ENCODE measurements around the gene TGM6.
"Not testable (repeated sequence)": the region's sequence is repeated elsewhere in the genome, so short reads cannot be mapped to it uniquely, and the experiment has no call there.

TGM6 gene

DNA sequence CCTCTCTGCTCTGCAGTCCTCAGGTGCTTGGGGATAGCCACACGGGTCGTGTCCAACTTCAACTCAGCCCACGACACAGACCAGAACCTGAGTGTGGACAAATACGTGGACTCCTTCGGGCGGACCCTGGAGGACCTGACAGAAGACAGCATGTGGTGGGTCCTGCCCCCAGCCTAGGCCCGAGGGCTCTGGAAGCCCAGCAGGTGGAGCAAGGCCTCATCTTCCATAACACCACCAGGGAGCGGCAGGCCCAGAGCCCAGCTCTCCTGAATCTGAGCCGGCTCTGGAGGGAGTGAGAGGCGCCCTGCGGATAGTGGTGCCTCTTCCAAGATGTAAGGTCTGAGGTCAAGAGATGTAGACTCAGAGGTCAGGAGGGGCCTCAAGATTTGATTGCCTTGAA, 19.6 kb downstream of the TGM6 start:
- DNase-seq, result no peak

DNA sequence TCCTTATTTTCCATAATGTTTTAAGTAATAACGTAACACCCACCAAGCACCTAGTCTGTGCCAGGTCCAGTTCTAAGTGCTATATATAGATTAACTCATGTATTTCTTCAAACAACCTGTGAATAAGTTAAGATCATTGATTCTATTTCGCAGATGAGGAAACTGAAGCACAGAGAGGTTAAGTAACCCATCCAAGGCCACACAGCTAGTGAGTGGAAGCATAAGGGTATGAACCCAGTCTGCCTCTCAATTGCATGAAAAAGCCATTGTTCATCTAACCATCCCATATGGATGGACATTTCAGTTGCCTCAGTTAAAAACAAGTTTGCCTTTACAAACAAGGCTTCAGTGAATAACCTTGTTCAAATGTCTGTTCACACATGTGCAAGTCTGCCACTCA, 20.8 kb downstream of the TGM6 start:
- no peak for DNase-seq

DNA sequence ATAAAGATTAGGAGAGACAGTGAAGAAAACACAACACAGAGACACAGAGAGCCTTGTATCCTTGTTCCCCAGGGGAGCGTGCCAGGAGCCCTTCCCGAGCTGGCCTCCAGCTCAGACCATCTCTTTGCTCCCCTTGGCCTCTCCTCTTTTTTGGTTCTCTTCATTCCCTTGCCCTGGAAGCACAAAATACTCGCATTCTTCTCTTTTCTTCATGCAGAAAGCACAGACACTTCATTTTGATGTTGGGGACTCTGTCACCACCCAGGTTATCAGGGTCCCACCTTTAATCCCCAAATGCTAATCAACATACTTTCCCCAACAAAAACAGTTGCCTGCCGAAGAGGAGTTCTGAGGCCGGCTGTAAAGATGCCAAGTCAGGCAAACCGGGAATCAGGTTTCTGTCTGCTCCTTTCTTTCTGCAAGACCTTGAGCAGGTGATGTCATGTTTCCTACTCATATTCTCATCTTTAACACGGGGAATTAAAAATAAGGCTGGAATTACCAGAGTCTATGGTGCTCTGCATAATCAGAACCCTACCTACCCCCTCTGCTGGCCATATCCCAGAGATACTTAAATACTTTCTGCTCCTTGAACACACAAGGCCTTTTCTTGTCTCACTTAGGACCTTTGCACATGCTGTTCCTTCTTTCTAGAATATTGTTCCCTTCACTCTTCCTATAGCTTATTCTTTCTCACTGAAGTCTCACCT, 21.7 kb downstream of the TGM6 start:
- DNase-seq, result no peak

DNA sequence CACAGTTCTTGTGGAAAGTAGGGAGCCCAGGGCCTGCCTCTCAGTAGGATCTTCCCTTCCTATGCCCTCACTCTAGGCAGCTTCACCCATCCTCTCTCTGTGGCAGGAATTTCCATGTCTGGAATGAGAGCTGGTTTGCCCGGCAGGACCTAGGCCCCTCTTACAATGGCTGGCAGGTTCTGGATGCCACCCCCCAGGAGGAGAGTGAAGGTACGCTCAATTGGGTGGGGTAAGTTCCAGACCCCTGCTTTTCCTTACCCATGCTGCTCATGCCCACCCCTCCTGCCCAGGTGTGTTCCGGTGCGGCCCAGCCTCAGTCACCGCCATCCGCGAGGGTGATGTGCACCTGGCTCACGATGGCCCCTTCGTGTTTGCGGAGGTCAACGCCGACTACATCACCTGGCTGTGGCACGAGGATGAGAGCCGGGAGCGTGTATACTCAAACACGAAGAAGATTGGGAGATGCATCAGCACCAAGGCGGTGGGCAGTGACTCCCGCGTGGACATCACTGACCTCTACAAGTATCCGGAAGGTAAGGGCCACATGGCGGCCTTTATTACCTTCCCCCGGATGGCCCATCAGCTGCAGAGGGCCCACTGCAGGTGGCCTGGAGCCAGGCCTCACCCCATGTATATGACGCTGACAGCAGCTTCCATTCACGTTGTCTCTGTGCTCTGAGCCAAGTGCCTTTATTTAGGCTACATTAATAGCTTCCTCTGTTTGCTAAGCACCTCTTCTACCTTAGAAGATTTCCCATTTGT, 22.8 kb downstream of the TGM6 start:
- no peak for DNase-seq

DNA sequence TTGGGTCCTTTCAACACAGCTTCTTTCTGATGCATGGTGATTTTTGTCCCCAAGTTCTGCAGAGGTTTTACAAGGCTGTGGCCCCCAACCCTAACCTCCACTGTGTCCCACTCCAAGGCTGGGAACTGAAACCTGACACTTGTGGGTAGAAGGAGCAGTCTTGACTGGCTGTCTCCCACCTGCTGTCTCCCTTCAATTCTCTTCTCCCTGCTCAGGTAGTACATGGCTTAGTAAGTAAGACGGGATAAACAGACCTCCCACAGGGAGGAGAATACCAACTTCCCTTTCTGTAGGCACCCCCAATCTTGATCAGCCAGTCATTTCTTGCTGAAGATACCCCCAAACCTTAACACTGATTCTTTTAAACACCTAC, 25.0 kb downstream of the TGM6 start:
- DNase-seq, result no peak

DNA sequence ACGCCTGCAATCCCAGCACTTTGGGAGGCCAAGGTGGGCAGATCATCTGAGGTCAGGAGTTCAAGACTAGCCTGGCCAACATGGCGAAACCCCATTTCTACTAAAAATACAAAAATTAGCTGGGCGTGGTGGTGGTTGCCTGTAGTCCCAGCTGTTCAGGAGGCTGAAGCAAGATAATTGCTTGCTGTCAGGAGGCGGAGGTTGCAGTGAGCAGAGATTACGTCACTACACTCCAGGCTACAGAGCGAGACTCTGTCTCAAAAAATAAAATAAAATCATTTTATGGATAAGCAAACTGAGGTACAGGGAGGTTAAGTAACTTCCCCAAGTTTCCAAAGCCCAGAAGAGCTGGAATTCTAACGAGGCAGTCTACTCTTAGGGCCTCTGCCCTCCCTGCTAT, 26.7 kb downstream of the TGM6 start:
- DNase-seq, result not testable (repeated sequence)

DNA sequence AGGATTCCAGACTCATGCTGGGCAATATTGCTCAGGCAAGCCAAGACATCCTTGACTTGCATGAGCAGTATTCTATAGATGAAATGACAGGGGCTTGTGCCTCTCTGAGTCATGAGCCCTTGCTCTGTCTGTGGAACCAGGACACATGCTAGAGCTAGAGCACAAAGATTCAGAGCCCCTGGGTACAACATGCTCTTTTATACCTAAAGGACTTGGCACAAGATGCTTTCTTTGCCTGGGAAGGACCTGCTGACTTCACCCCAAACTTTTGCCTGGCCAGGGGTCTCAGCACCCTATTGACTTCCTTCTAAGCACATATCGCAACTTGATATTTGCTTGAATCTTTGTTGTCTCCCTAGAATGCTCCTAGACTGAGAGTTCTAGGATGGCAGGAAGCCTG, 27.4 kb downstream of the TGM6 start:
- DNase-seq, result no peak

DNA sequence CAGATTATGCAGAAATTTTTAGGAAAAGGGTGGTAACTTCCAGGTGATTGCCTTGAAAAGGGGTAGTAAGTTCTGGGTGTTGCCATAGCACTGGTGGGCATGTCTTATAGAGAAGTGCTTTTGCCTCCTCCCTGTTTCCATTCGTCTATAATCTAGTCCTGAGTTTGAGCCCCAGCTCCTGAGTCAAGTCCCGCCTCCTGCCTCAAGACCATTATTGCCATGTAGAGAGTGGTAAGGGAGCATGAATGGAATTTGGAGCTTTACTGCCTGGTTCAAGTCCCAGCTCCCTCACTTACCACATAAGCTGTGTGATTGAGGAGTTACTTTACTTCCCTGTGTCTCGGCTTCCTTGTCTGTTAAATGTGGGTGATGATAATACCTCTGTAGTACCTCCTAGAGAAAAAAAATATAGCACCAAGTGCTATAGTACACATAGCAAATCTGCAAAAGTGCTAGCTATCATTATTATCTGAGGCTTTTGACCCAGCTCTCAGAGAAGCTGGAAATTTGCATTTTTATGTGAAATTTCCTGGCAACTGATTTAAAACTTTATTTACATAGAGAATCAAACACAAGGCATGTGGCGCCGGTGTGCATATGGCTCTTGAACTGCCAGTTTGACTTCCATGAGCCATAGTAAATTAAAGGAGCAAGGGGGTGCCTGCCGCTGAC, 36.0 kb downstream of the TGM6 start:
- DNase-seq, result no peak

DNA sequence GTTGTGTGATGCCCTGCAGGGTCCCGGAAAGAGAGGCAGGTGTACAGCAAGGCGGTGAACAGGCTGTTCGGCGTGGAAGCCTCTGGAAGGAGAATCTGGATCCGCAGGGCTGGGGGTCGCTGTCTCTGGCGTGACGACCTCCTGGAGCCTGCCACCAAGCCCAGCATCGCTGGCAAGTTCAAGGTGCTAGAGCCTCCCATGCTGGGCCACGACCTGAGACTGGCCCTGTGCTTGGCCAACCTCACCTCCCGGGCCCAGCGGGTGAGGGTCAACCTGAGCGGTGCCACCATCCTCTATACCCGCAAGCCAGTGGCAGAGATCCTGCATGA, 36.5 kb downstream of the TGM6 start:
- DNase-seq, result no peak

DNA sequence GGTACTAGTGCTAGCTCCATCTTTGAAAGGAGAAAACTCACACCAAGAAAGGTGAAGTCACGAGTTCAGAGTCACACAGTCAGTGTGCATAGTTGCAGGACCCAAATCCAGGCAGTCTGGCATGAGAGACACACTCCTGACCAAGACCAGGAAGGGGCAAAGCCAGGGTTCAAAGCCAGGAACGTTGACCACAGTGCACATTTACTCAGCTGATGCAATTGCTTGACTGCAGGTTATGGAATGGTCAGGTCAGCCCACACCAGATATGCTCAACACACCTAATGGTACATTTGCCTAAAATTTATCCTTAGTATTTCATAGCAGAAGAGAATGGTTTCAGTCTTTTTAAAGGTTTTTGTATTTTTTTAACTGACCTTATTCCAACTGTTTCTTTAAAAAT, 37.7 kb downstream of the TGM6 start:
- DNase-seq, result no peak

DNA sequence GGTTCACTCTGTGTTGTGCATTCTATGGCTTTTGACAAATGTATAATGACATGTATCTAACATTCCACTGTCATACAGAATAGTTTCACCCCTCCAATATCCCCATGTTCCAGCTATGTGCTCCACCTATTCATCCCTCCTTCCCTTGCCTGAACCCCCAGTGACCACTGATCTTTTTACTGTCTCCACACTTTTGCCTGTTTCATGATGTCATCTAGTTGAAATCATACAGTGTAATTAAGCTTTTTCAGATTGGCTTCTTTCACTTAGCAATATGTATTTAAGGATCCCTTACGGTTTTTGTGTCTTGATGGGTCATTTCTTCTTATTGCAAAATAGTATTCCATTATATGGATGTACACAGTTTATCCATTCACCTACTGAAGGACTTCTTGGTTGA, 39.8 kb downstream of the TGM6 start:
- no peak for DNase-seq

DNA sequence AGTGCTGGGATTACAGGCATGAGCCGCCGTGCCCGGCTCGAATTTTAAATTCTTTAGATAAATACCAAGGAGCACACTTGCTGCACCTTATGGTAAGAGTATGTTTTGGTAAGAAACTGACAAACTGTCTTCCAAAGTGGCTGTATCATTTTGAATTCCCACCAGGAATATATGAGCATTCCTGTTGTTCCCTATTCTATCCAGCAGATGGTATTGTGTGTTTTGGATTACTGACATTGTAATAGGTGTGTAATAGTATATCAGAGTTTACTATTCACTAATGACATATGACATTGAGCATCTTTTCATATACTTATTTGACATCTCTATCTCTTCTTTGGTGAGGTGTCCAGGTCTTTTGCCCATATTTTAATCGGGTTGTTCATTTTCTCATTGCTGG, 40.5 kb downstream of the TGM6 start:
- no peak for DNase-seq

DNA sequence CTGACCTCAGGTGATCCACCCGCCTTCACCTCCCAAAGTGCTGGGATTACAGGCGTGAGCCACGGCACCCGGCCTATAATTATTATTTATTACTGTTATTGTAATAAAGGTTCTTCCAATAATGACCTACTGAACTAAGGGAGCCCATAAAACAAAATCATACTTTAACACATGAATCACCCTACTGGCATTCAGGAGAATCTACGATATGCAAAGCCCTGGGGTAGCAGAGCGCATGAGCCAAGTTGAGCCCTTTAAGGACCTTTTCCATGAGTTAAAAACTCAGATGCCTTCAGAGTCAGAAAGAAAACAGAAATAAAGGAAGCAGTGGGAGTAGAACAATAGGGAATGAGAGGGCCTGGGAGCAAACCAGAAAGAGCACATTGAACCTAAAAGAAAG, 48.4 kb downstream of the TGM6 start:
- no peak for DNase-seq

DNA sequence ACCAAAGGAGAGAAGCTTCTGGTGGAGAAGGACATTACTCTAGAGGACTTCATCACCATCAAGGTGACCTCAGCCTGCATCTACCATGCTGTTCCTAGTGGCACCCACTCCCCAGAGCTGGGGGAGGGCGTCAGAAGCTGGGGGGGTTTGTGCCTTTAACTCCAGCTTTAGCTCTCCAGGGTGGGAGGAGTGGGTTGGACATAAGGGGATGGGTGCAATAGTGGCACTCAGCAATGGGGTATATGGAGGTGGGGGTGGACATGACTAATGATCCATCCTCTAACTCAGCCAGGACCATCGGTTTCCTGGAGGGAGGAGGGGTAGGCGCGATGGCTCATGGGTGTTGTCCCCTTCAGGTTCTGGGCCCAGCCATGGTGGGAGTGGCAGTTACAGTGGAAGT, 49.8 kb downstream of the TGM6 start:
- DNase-seq, result no peak

DNA sequence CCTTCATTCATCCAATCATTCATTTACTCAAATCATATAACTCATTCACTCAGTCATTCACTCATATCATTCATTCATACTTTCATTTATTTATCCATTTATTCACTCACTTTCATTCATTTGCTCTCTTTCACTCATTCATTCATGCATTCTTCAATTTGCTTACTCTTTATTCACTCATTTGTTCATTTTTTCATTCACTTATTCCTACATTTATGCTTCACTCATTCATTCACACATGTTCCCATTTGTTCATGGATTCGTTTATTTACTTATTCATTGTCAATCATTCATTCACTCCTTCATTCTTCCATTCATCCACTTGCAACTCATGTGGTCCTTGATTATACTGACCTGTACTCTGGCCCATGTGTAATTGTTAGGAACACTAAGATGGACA, 50.5 kb downstream of the TGM6 start:
- DNase-seq, result no peak

DNA sequence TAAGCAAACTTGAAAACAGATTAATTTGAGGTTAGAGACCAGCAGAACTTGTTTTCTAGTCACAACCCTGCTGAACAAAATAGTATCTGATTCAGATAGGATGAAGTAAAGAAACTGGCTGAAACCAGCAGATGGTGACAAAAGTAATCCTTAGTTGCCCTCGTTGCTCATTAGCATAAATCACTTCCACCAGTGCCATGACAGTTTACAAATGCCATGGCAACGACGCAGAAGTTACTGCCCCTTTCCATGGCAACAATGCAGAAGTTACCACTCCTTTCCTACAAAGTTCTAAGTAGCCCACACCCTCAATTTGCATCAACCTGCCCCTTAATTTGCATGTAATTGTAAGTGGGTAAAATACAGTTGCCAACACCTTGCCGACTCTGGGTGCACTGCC, 66.1 kb downstream of the TGM6 start:
- DNase-seq, result no peak

DNA sequence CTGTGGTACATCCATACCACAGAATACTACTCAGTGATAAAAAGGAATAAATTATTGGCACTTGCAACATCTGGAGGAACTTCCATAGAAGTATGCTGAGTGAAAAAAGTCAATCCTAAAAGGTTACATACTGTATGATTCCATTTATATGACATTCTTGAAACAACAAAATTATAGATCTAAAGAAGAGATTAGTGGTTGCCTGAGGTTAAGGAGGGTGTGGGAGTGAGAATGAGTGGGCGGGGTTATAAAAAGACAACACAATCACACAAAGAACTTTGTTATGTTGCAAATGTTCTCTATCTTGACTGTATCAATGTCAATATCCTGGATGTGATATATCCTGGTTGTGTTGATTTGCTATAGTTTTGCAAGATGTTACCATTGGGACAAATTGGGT, 68.7 kb downstream of the TGM6 start:
- DNase-seq, result no peak

DNA sequence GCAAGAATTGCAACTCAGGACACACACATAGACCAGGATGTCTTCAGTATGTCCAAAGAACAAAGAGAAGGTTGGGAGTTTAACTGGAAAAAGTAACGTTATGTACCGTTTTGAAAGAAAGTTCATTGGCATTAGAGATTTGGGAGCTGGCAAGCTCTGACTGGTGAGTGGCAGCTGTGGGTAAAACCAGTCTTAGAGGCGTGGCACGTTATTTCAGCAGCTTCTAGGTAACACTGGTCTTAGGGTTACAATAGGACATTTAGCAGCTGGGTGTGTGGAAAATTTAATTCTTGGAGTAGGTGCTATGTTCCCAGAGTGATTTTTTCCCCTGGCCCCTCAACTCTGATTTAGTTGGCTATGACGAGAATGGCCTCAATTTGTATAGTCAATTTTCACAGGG, 70.7 kb downstream of the TGM6 start:
- no peak for DNase-seq

DNA sequence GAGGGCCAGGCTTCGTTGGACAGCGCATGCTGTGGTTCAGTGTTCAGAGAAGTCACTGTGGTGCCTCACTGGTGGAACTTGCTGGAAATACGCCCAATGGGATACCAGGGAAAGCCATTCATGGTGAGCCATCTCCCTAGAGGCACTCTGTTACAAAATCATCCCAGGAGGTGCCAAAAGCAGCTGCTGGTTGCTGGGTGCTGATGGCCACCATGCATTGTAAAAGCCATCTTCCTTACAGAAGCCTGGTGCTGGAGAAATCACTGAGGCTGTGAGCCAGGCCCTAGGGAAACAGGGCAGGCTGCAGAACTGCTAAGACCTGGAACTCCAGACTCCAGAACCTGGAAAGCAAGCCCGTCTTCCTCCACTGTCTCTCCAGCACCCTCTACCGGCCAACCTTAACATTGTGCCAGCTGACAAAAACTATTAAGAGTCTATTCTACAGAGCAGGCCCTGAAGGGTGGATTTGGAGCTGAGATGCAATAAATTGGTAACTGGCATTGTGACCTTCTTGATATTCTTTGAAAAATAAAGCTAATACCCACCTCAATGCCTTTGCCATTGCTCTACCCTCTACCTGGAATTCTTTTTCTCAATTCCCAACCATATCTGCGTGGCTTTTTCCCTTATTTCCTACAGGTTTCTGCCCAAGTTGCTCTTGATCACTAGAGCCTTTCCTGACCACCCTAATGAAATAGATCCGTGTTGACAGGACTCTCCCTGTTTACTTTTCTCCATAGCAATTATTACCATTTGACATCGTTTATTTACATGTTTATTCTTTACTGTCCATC, 71.4 kb downstream of the TGM6 start:
- peak; percentile 83 for DNase-seq

DNA sequence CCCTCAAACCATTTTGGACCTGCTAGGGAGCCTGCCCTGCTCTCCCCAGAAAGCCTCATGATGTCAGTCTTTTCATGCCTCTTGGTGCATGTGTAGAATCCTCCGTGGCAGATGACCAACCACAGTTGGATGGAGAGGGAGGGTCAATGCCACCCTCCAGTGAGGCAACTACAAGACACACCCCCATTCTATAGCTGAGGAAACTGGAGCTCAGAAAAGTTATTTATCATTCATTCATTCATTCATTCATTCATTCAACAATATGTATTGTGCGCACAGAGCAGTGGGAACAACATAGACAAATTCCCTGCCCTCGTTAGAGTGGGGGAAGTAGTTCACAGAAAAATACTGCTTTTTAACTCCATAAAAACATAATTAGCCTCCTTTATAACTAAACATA, 73.1 kb downstream of the TGM6 start:
- DNase-seq, result no peak

DNA sequence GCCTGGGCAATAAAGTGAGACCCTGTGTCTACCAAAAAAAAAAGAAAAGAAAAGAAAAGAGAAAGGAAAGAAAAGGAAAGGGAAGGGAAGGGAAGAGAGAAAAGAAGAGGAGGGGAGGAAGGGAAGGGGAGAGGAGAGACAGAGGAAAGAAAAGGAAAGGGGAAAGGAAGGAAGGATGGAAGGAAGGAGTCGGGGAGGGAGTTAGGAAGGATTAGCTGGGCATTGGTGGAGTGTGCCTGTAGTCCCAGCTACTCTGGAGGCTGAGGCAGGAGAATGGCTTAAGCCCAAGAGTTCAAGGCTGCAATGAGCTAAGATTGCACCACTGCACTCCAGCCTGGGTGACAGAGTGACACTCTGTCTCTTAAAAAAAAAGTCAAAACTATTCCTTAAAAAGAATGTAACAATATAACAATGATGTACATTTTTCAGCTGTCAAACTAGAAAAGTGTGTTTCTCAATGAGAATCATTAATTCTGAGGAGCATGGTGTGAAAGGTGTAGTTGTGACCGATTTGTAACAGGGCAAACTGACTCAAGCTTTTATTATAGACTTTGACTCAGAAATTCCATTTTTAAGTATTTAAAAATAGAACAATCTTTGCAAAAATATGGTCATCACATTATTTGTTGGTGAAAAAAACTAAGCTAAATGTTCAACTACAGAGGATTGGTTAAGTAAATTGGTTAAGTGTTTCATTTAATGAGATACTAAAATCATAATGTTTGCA, 75.2 kb downstream of the TGM6 start:
- no peak for DNase-seq

DNA sequence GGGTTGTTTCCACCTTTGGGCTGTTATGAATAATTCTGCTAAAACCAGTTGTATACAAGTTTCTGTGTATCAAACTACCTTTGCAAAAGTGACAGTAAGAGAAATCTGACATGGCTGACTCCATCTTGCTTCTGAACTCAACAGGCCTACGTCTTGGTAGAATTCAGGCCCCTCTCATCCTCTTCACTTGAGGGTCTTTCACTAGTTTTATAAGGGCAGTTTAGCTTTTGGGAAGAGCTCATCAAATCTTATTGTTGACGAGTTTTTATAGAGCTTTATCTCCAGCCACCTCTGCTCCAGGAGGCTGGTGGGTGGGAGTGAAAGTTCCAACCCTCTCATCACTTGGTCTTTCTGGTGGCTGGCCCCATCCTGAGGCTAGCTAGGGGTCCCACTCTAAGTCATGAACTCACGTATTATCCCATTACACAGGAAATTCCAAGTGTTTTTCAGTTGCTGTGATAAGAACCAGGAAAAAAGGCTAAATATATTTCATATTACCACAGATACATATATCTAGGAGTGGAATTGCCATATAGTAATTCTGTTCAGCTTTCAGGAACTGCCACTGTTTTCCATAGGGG, 78.3 kb downstream of the TGM6 start:
- no peak for DNase-seq
